Measurements from ENCODE around the gene TBX4. TPM values are rescaled to one million over a fixed set of nuclear protein-coding genes. Genes with fewer than 3 reads are reported as not detected.

Gene TBX4
- total RNA-seq, 1 experiment from 2014 or later, result not detected

DNA sequence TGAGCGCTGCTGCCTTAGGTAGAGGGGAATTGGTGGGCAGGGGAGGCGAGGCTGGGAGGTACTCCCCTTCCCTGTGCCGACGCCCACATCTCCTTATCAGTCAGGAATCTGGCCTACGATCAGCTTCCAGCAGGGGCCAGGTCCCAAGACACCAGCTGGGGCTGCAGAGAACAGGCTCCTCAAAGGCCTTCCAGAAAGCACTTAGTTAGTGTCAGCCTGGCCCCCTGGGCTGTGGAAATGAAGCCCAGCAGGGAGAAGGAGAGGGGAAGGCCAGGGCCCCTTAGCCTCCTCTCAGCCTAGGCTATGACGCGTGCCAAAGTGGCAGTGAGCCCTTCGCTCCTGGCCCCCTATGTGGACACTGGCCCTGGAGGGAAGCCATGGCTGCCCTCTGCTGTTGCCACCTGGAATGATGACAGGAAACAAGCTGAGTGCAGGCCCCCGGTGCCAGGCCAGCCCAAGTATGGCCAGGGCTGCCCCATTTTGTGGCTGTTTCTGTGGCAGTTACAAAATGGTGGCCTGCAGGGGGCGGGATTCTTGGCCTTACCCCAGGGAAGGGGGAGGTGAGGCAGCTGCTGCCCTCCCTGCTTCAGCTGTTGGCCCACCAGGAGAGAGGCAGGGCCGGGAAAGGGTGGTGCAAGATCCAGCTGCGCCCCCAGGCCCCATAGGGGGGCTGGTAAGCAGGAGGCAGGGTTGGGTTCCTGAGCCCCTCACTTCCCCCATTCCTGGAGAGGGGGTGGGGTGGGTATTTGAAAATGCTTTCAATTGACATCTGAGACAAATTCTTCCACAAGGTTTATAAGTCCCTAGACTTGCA, 11.3 kb downstream of the TBX4 start:
- POLR2A ChIA-PET, result interaction anchor here (1.0 kb wide), 1 partner anchor 16 kb away, joined by 3 read pairs; no protein-coding TSS in a partner anchor
- Mint-ChIP-seq H3K4me3 (ENCODE audit: unreplicated experiment) (no peak overlapping the region), H3K27me3 (ENCODE audit: insufficient read depth, unreplicated experiment) (no peaks in the 10 kb centered on the region)

DNA sequence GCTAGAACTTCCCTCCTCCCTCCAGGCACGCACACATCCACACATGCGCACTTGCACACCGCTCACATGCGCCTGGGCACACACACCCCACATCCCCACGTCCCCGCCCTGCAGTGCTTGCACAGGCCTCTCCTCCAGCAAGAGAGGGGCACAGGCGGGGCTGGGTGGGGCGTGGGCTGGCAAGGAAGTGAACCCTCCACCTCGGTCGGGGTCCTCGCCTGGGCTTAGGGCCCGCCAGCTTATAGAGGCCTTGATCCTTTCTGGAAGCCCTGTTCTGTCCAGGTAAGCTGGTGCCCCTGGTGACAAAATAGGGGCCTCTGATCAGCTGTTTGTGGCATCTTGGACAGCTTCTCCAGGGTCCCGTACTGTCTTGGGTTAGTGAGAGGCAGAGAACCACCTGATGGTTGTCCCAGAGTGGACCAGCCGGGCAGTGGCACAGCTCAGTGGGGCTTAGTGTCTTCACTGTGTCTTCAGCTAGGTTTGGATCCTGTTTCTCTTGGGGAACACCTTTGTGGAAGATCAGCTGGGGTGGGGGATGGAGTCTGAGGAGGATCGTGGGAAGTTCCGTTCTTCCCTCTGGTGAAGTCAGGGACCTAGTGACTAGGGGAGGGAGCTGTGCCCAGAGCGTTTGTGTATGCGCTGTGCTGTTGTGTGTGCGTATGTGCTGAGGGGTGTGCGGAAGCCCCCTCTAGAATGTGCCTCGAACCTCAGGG, 12.1 kb downstream of the TBX4 start:
- CTCF ChIA-PET, result no interaction called here
- Mint-ChIP-seq H3K27ac (ENCODE audit: low read depth, unreplicated experiment) (no peak overlapping the region), H3K36me3 (ENCODE audit: insufficient read depth, unreplicated experiment) (peaks cover 6% of the 10 kb centered on the region)

More for the DNA sequence above, 11.3 kb downstream of the TBX4 start:
- no peaks in the 10 kb centered on the region for H3K4me1 Mint-ChIP-seq (ENCODE audit: insufficient read depth, unreplicated experiment)
- no peaks in the 10 kb centered on the region for H3K9me3 Mint-ChIP-seq (ENCODE audit: unreplicated experiment)
- TF ChIP-seq CTCF (IDR thresholded peaks at IDR 0.05; ENCODE audit: unreplicated experiment), result no peak
- no peak for DNase-seq (ENCODE audit: unreplicated experiment)
- intact Hi-C loops (cut with micrococcal nuclease), result no loop called here
- peaks cover 6% of the 10 kb centered on the region for H3K36me3 Mint-ChIP-seq (ENCODE audit: insufficient read depth, unreplicated experiment)
- no peak overlapping the region for H3K27ac Mint-ChIP-seq (ENCODE audit: low read depth, unreplicated experiment)
- no TSS peak for BruUV-seq (replicated peaks)
- CTCF ChIA-PET, result interaction anchor here (0.7 kb wide), 1 partner anchor 43 kb away, joined by 3 read pairs; no protein-coding TSS in a partner anchor

DNA sequence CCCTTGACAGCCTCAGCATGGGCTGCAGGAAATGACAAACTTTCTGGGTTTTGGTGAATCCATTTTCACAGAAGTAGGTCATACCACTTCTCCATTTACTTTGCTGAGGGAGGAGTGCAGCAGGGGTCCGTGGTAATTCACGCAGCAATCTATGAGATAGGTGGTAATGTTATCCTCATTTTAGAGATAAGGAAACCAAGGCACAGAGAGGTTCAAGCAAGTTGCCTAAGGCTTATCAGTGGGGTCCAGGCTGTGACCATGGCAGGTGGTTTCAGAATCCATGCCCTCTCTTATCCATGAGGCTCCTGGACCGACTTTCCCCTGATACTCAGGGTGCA, 12.6 kb downstream of the TBX4 start:
- Mint-ChIP-seq H3K27ac (ENCODE audit: low read depth, unreplicated experiment) (peak overlapping the region; percentile 32), H3K4me3 (ENCODE audit: unreplicated experiment) (no peak overlapping the region), H3K9me3 (ENCODE audit: unreplicated experiment) (no peaks in the 10 kb centered on the region), H3K4me1 (ENCODE audit: insufficient read depth, unreplicated experiment) (no peaks in the 10 kb centered on the region), H3K36me3 (ENCODE audit: insufficient read depth, unreplicated experiment) (peaks cover 6% of the 10 kb centered on the region), H3K27me3 (ENCODE audit: insufficient read depth, unreplicated experiment) (no peaks in the 10 kb centered on the region)
- ChIA-PET CTCF (interaction anchor here (0.9 kb wide), 1 partner anchor 53 kb away, joined by 3 read pairs; no protein-coding TSS in a partner anchor), POLR2A (no interaction called here)
- no peak for DNase-seq (ENCODE audit: unreplicated experiment)
- BruUV-seq (replicated peaks), result no TSS peak
- intact Hi-C loops (cut with micrococcal nuclease), result no loop called here
- TF ChIP-seq CTCF (IDR thresholded peaks at IDR 0.05; ENCODE audit: unreplicated experiment), result no peak

More for the DNA sequence above, 12.1 kb downstream of the TBX4 start:
- BruUV-seq (replicated peaks), result no TSS peak
- DNase-seq (ENCODE audit: unreplicated experiment), result no peak
- Mint-ChIP-seq H3K27me3 (ENCODE audit: insufficient read depth, unreplicated experiment) (no peaks in the 10 kb centered on the region), H3K9me3 (ENCODE audit: unreplicated experiment) (no peaks in the 10 kb centered on the region), H3K4me1 (ENCODE audit: insufficient read depth, unreplicated experiment) (no peaks in the 10 kb centered on the region), H3K4me3 (ENCODE audit: unreplicated experiment) (no peak overlapping the region)
- TF ChIP-seq CTCF (IDR thresholded peaks at IDR 0.05; ENCODE audit: unreplicated experiment), result no peak
- POLR2A ChIA-PET, result interaction anchor here (1.0 kb wide), 1 partner anchor 17 kb away, joined by 3 read pairs; no protein-coding TSS in a partner anchor
- intact Hi-C loops (cut with micrococcal nuclease), result no loop called here

GRCh38 chr17:61465550-61466237, 13.5 kb downstream of the TBX4 start:
- no peak overlapping the region for H3K4me3 Mint-ChIP-seq (ENCODE audit: unreplicated experiment)
- peak overlapping the region; percentile 32 for H3K27ac Mint-ChIP-seq (ENCODE audit: low read depth, unreplicated experiment)
- H3K27me3 Mint-ChIP-seq (ENCODE audit: insufficient read depth, unreplicated experiment), result no peaks in the 10 kb centered on the region
- H3K4me1 Mint-ChIP-seq (ENCODE audit: insufficient read depth, unreplicated experiment), result no peaks in the 10 kb centered on the region
- peaks cover 6% of the 10 kb centered on the region for H3K36me3 Mint-ChIP-seq (ENCODE audit: insufficient read depth, unreplicated experiment)
- no peak for DNase-seq (ENCODE audit: unreplicated experiment)
- CTCF ChIA-PET, result interaction anchor here (0.9 to 1.0 kb wide), 2 partner anchors 54 to 73 kb away, joined by 3 read pairs; no protein-coding TSS in a partner anchor
- H3K9me3 Mint-ChIP-seq (ENCODE audit: unreplicated experiment), result no peaks in the 10 kb centered on the region
- POLR2A ChIA-PET, result interaction anchor here (0.6 kb wide), 1 partner anchor 9 kb away, joined by 3 read pairs; no protein-coding TSS in a partner anchor
- no TSS peak for BruUV-seq (replicated peaks)
- TF ChIP-seq CTCF (IDR thresholded peaks at IDR 0.05; ENCODE audit: unreplicated experiment), result no peak
- intact Hi-C loops (cut with micrococcal nuclease), result no loop called here

Data from MCF 10A (cell line).